ENCODE results near the gene NVL.

The NVL gene

GRCh38 chr1:224193319-224193966 is 136.5 kb downstream of the NVL start:
- no peak for DNase-seq (ENCODE audit: low spot score)

DNA sequence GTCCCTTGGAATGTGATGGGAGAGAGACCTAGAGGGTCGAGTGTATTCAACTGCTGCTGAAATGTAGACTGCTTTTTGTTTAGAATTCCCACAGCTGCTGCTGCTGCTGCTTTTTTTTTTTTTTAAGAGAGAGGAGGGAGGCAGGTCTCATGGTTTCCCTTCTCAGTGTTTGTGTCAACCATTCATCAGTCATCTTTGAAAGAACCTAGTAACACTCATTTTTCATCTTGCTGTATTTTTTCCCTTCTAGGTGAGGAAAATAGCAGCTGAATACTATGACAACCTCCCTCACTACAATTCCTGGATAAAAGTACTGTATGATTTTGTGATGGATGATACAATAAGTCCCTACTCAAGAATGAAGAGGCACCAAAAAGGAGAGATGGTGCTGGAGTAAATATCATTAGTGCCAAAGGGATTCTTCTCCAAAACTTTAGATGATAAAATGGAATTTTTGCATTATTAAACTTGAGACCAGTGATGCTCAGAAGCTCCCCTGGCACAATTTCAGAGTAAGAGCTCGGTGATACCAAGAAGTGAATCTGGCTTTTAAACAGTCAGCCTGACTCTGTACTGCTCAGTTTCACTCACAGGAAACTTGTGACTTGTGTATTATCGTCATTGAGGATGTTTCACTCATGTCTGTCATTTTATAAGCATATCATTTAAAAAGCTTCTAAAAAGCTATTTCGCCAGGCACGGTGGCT is 137.7 kb downstream of the NVL start:
- no peak for DNase-seq (ENCODE audit: low spot score)

GRCh38 chr1:224189561-224189960 is 140.4 kb downstream of the NVL start:
- DNase-seq (ENCODE audit: low spot score): no peak

GRCh38 chr1:224188286-224188685 is 141.7 kb downstream of the NVL start:
- DNase-seq (ENCODE audit: low spot score): no peak

GRCh38 chr1:224185208-224185607 is 144.8 kb downstream of the NVL start:
- no peak for DNase-seq (ENCODE audit: low spot score)

DNA sequence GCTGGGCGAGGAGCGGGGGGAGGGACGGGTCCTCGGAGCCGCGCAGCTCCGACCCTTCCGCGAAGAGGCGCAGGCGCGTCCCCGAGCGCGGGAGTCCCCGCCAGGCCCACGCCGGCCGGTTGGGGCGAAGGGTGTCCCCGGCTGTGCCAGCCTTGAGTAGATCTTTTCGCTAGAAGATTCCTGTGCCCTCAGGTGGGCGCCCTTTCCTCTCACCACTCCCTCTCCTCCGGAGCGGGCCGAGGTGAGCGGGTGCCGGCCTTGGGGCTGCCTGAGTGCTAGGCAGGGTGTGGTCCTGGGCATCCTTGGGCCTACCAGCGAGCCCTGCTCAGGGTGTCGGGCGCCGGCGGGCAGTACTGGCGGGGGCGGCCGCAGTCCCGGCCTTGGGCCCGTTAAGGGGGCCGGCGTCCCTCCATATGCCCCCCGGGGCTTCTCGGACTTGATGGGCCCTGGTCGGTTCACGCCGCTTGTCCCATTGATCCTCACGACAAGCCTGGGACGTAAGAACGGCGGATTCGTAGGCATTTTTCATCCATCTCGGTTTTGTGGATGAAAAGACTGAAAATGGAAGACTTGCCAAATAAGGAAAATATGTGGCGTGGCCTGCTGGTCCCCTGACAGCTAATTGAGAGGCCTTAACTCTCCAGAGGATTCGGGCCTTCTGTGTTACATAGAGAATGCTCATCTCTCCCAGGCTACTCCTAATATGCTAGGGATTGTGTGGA is 146.2 kb downstream of the NVL start:
- DNase-seq (ENCODE audit: low spot score): peak; percentile 55

DNA sequence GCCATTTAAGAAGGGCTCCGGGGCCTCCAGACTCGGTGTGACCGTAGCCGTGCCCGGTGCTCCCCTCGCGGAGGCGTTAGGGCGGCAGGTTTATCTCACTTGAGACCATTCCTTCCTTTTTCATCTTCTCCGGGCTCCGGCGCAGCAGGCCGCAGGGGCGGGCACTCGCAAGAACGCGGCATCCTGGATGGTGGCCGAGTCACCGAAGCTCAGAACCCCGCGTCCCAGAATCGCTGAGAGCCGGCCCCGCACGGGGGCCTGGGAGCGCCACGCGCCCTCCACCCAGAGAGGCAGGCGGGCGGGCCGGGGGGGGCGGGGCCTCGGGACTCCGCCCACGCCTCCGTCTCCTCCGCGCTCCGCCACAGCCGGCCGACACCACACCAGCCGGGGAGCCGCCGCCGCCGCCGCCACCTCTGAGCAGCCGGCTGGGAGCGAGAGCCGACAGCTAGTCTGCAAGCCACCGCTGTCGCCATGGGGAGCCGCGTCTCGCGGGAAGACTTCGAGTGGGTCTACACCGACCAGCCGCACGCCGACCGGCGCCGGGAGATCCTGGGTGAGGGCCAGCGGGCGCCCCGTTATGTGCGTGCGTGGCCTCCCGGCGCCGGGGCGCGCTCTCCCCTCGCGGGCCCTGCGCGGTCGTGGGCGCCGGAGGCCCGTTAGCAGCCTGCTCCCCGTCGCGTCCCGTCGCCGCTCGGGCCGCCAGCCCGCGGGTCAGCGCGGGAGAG is 146.9 kb downstream of the NVL start, which contains the start of gene DEGS1:
Gene DEGS1, plus strand, starts transcription at position 375 of the 725 bp plus-strand sequence. Its CDS starts 97 bp downstream, at position 472.
- DNase-seq (ENCODE audit: low spot score): peak; percentile 79

- DNase-seq (ENCODE audit: low spot score): peak; percentile 75
Measured at GRCh38 chr1:224182057-224182865, 147.7 kb downstream of the NVL start.

GRCh38 chr1:224181453-224181810 is 148.5 kb downstream of the NVL start:
- DNase-seq (ENCODE audit: low spot score): no peak

GRCh38 chr1:224180783-224181452 is 149.1 kb downstream of the NVL start:
- no peak for DNase-seq (ENCODE audit: low spot score)

DNA sequence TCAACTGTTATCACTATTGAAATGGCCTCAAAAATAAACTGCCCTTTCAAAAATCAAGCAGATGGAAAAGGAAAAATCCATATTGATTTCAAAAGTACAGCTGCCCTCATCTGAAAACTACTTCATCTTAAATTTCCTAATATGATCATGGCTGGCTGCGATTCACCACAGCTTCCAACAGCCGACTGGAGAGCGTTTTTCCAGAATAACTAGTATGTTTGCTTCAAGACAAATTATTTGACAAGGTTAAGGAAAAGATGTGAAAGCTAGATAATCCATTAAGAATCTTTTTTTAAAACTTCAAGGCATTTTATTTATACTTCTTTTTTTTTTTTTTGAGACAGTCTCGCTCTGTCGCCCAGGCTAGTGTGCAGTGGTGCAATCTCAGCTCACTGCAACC is 151.1 kb downstream of the NVL start:
- DNase-seq (ENCODE audit: low spot score): no peak

DNA sequence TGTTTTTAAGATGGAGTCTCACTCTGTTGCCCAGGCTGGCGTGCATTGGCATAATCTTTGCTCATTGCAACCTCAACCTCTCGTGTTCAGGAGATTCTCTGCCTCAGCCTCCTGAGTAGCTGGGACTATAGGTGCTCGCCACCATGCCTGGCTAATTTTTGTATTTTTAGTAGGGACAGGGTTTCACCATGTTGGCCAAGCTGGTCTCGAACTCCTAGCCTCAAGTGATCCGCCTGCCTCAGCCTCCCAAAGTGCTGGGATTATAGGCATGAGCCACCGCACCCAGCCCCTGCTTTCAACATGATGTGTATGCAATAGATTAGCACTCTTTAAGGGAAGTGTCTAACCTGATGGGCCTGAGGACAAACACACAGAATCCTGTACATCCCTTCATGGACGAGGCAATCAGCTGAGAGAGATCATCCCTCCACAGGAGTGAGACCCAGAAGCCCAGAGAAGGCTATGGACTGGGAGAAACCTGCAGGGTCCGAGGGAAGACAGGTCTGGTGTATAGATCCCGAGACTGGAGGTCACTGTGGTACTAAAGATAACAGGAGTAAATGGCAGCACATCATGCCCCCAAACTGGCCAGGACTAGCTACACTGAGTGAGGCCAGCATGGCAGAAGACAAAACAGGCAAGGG is 152.5 kb downstream of the NVL start:
- DNase-seq (ENCODE audit: low spot score): no peak
